Measurements from ENCODE around the gene SMG6. TPM values are rescaled to one million over a fixed set of nuclear protein-coding genes. Genes with fewer than 3 reads are reported as not detected.
A peak's percentile ranks its signal among the peaks of the same experiment; 100 is the strongest.

SMG6 gene
- total and polyA plus RNA-seq, 2 of the 13 experiments (the other 11 are each of a cell fraction or from before 2014, with no cell fraction given): 4.6 to 14.6 TPM

GRCh38 chr17:2244545-2245525, 58.8 kb downstream of the SMG6 start (continued):
- TF ChIP-seq HNF4A (CRISPR knock-in tag; IDR thresholded peaks at IDR 0.05): no peak
- TF ChIP-seq, protein P1, sequence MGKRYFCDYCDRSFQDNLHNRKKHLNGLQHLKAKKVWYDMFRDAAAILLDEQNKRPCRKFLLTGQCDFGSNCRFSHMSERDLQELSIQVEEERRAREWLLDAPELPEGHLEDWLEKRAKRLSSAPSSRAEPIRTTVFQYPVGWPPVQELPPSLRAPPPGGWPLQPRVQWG (CRISPR knock-in tag; IDR thresholded peaks at IDR 0.05; ENCODE audit: borderline replicate concordance, low read depth): no peak
- TF ChIP-seq ZNF607 (CRISPR knock-in tag; IDR thresholded peaks at IDR 0.05; ENCODE audit: borderline replicate concordance): no peak
- peak; percentile 71 for TF ChIP-seq BHLHE40 (IDR thresholded peaks at IDR 0.05; ENCODE audit: low read length)
- TF ChIP-seq SAP130 (CRISPR knock-in tag; IDR thresholded peaks at IDR 0.05; ENCODE audit: low read depth): peak; percentile 64
- peak; percentile 98 for TF ChIP-seq STAG1 (CRISPR knock-in tag; IDR thresholded peaks at IDR 0.05)
- no peak for TF ChIP-seq HDAC1 (CRISPR knock-in tag; IDR thresholded peaks at IDR 0.05)
- no peak for TF ChIP-seq KLF13 (CRISPR knock-in tag; IDR thresholded peaks at IDR 0.05)
- TF ChIP-seq PATZ1 (CRISPR knock-in tag; IDR thresholded peaks at IDR 0.05): no peak
- 0 out of 2 replicates have a peak, but pooled peaks have one; percentile 39 for TF ChIP-seq ZNF331 (CRISPR knock-in tag; IDR thresholded peaks at IDR 0.05)
- peak; percentile 42; the same call in 1 of the 2 replicates for TF ChIP-seq ZNF274 (CRISPR knock-in tag; IDR thresholded peaks at IDR 0.05)
- TF ChIP-seq ZNF776 (CRISPR knock-in tag; IDR thresholded peaks at IDR 0.05): no peak
- peak; percentile 48; the same call in 1 of the 2 replicates for TF ChIP-seq ZBTB33 (CRISPR knock-in tag; IDR thresholded peaks at IDR 0.05)
- peak; percentile 18; the same call in 1 of the 2 replicates for TF ChIP-seq MYC (CRISPR knock-in tag; IDR thresholded peaks at IDR 0.05; ENCODE audit: borderline replicate concordance)
- no peak for TF ChIP-seq ZFP1 (CRISPR knock-in tag; IDR thresholded peaks at IDR 0.05)
- TF ChIP-seq, protein P2, sequence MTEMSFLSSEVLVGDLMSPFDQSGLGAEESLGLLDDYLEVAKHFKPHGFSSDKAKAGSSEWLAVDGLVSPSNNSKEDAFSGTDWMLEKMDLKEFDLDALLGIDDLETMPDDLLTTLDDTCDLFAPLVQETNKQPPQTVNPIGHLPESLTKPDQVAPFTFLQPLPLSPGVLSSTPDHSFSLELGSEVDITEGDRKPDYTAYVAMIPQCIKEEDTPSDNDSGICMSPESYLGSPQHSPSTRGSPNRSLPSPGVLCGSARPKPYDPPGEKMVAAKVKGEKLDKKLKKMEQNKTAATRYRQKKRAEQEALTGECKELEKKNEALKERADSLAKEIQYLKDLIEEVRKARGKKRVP (CRISPR knock-in tag; IDR thresholded peaks at IDR 0.05): no peak
- no peak for TF ChIP-seq MTF1 (CRISPR knock-in tag; IDR thresholded peaks at IDR 0.05)
- no peak for TF ChIP-seq ZSCAN31 (CRISPR knock-in tag; IDR thresholded peaks at IDR 0.05; ENCODE audit: low read depth)
- peak; percentile 57; the same call in 1 of the 2 replicates for TF ChIP-seq ZBTB38 (CRISPR knock-in tag; IDR thresholded peaks at IDR 0.05)
- no peak for TF ChIP-seq HIVEP1 (CRISPR knock-in tag; IDR thresholded peaks at IDR 0.05)
- TF ChIP-seq, protein P3, sequence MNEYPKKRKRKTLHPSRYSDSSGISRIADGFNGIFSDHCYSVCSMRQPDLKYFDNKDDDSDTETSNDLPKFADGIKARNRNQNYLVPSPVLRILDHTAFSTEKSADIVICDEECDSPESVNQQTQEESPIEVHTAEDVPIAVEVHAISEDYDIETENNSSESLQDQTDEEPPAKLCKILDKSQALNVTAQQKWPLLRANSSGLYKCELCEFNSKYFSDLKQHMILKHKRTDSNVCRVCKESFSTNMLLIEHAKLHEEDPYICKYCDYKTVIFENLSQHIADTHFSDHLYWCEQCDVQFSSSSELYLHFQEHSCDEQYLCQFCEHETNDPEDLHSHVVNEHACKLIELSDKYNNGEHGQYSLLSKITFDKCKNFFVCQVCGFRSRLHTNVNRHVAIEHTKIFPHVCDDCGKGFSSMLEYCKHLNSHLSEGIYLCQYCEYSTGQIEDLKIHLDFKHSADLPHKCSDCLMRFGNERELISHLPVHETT (CRISPR knock-in tag; conservative IDR thresholded peaks at IDR 0.05): no peak
- TF ChIP-seq ZNF414 (CRISPR knock-in tag; IDR thresholded peaks at IDR 0.05): no peak
- no peak for TF ChIP-seq ZBTB8A (CRISPR knock-in tag; IDR thresholded peaks at IDR 0.05; ENCODE audit: borderline replicate concordance, low read depth)

Data from HepG2 (cell line).